Suprapubic skin (tissue), 4 donors: Measurements from ENCODE around the gene SLC51B.
"Not testable (repeated sequence)": the region's sequence is repeated elsewhere in the genome, so short reads cannot be mapped to it uniquely, and the experiment has no call there.

Source experiments
- EP300 ChIP-seq: sonication (generic); formaldehyde crosslinking; IDR thresholded peaks from one replicate; pipeline ENCODE4 v1.6.1; 2017; ENCODE audit warnings: antibody characterized with exemption
- POLR2A ChIP-seq, 2 donors: fragments of 450-650 bp; IDR thresholded peaks; one replicate each; pipeline ENCODE4 v1.6.1; 2017; ENCODE audit warnings: antibody characterized with exemption in 2 of 2, mild to moderate bottlenecking in 2 of 2, moderate library complexity in 2 of 2
- POLR2AphosphoS5 ChIP-seq, 3 donors: sonication (generic); formaldehyde crosslinking; IDR thresholded peaks; one replicate each; pipeline ENCODE4 v1.6.1; 2017; ENCODE audit warnings: antibody characterized with exemption in 3 of 3
- TF ChIP-seq, protein P1 (sequence below), 2 donors: fragments of 200-600 bp in 1 of 2; fragments of 450-650 bp in 1 of 2; sonication (generic) in 1 of 2; IDR thresholded peaks; one replicate each; pipeline ENCODE4 v1.5.1; 2016 to 2019; ENCODE audit warnings: antibody characterized with exemption in 2 of 2, mild to moderate bottlenecking in 1 of 2, moderate library complexity in 1 of 2

DNA sequence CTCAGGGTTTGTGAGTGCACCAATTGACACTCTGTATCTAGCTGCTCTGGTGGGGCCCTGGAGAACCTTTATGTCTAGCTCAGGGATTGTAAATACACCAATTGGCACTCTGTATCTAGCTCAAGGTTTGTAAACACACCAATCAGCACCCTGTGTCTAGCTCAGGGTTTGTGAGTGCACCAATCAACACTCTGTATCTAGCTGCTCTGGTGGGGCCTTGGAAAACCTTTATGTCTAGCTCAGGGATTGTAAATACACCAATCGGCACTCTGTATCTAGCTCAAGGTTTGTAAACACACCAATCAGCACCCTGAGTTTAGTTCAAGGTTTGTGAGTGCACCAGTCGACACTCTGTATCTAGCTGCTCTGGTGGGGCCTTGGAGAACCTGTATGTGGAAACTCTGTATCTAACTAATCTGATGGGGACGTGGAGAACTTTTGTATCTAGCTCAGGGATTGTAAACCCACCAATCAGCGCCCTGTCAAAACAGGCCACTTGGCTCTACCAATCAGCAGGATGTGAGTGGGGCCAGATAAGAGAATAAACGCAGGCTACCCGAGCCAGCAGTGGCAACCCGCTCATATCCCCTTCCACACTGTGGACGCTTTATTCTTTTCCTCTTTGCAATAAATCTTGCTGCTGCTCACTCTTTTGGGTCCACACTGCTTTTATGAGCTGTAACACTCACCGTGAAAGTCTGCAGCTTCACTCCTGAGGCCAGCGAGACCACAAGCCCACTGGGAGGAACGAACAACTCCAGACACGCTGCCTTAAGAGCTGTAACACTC, 30.6 kb downstream of the SLC51B start:
- not testable (repeated sequence) for TF ChIP-seq EP300; POLR2A (IDR thresholded peaks at IDR 0.05); POLR2AphosphoS5 (IDR thresholded peaks at IDR 0.05)
- TF ChIP-seq, protein P1, sequence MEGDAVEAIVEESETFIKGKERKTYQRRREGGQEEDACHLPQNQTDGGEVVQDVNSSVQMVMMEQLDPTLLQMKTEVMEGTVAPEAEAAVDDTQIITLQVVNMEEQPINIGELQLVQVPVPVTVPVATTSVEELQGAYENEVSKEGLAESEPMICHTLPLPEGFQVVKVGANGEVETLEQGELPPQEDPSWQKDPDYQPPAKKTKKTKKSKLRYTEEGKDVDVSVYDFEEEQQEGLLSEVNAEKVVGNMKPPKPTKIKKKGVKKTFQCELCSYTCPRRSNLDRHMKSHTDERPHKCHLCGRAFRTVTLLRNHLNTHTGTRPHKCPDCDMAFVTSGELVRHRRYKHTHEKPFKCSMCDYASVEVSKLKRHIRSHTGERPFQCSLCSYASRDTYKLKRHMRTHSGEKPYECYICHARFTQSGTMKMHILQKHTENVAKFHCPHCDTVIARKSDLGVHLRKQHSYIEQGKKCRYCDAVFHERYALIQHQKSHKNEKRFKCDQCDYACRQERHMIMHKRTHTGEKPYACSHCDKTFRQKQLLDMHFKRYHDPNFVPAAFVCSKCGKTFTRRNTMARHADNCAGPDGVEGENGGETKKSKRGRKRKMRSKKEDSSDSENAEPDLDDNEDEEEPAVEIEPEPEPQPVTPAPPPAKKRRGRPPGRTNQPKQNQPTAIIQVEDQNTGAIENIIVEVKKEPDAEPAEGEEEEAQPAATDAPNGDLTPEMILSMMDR (IDR thresholded peaks at IDR 0.05): not testable (repeated sequence)
